Neural progenitor cell (in vitro differentiated cells): Measurements from ENCODE around the gene BRD2. TPM values are rescaled to one million over a fixed set of nuclear protein-coding genes. Genes with fewer than 3 reads are reported as not detected.

Experiments used
- DNase-seq: peaks from one replicate; pipeline ENCODE4 v3.0.0-alpha.2; 2016; ENCODE audit warnings: low spot score
- H2AFZ ChIP-seq: fragments of 200-600 bp; sonication (generic); replicated peaks from 2 replicates; pipeline ENCODE4 v1.6.1; 2016; ENCODE audit warnings: antibody characterized with exemption
- H3F3A ChIP-seq: fragments of 200-600 bp; sonication (generic); 2 replicates; pipeline ENCODE4 v1.6.1; 2016; ENCODE audit warnings: antibody characterized with exemption, low read depth
- H3K27ac ChIP-seq: fragments of 200-600 bp; sonication (generic); 2 replicates; pipeline ENCODE4 v1.5.1; 2016; ENCODE audit warnings: mild to moderate bottlenecking
- H3K27me3 ChIP-seq: fragments of 200-600 bp; sonication (generic); 2 replicates; pipeline ENCODE4 v1.6.1; 2016; ENCODE audit warnings: mild to moderate bottlenecking, moderate library complexity
- H3K36me3 ChIP-seq: fragments of 200-600 bp; sonication (generic); 2 replicates; pipeline ENCODE4 v1.5.1; 2016
- H3K4me1 ChIP-seq: fragments of 200-600 bp; sonication (generic); 2 replicates; pipeline ENCODE4 v1.6.1; 2016; ENCODE audit warnings: mixed run types
- H3K4me2 ChIP-seq: fragments of 200-600 bp; sonication (generic); 2 replicates; pipeline ENCODE4 v1.6.1; 2016
- H3K4me3 ChIP-seq: fragments of 200-600 bp; sonication (generic); 2 replicates; pipeline ENCODE4 v1.5.1; 2016
- H3K79me2 ChIP-seq: fragments of 200-600 bp; sonication (generic); 2 replicates; pipeline ENCODE4 v1.6.1; 2016; ENCODE audit warnings: low read depth
- H3K9ac ChIP-seq: fragments of 200-600 bp; sonication (generic); 2 replicates; pipeline ENCODE4 v1.6.1; 2016
- H3K9me3 ChIP-seq: fragments of 200-600 bp; sonication (generic); 2 replicates; pipeline ENCODE4 v1.5.1; 2016; ENCODE audit warnings: low read depth
- H4K20me1 ChIP-seq: fragments of 200-600 bp; sonication (generic); 2 replicates; pipeline ENCODE4 v1.6.1; 2016; ENCODE audit warnings: low read depth
- H3K27ac Mint-ChIP-seq: 3 replicates; pipeline ENCODE4 v1.8.0; 2021; ENCODE audit warnings: mixed read lengths
- H3K27me3 Mint-ChIP-seq: 2 replicates; pipeline ENCODE4 v1.8.0; 2022; ENCODE audit warnings: low read depth, mild to moderate bottlenecking, inconsistent platforms, moderate library complexity, mixed read lengths; ENCODE audit not compliant: insufficient read depth
- H3K36me3 Mint-ChIP-seq: 3 replicates; pipeline ENCODE4 v1.8.0; 2021; ENCODE audit warnings: mixed read lengths
- H3K4me1 Mint-ChIP-seq: 3 replicates; pipeline ENCODE4 v1.8.0; 2021; ENCODE audit warnings: mixed read lengths
- H3K4me3 Mint-ChIP-seq: 3 replicates; pipeline ENCODE4 v1.8.0; 2021; ENCODE audit warnings: mild to moderate bottlenecking, moderate library complexity, mixed read lengths
- H3K9me3 Mint-ChIP-seq: 3 replicates; pipeline ENCODE4 v1.8.0; 2020; ENCODE audit warnings: mixed read lengths
- CTCF ChIP-seq: fragments of 200-600 bp; sonication (generic); IDR thresholded peaks from 2 replicates; pipeline ENCODE4 v1.5.1; 2017; ENCODE audit warnings: antibody characterized with exemption, mild to moderate bottlenecking
- EZH2 ChIP-seq: fragments of 200-600 bp; sonication (generic); IDR thresholded peaks from 2 replicates; pipeline ENCODE4 v1.6.1; 2017; ENCODE audit warnings: antibody characterized with exemption, mild to moderate bottlenecking, moderate library complexity
- EZH2phosphoT487 ChIP-seq: fragments of 200-600 bp; sonication (generic); IDR thresholded peaks from 2 replicates; pipeline ENCODE4 v1.6.1; 2017; ENCODE audit warnings: antibody characterized with exemption
- total RNA-seq: library from RNA; depleted of rRNA; stranded (reverse); fragments of >200 nt; gene quantifications from 2 replicates; pipeline ENCODE4 v1.2.3, GENCODE V29; 2015; ENCODE audit warnings: low replicate concordance

Gene BRD2
- total RNA-seq, 1 donor from 2014 or later: 202 TPM

- H3K27ac Mint-ChIP-seq: no peak overlapping the region
- no peak for DNase-seq
- Histone ChIP-seq H3K27ac (no peak overlapping the region), H3K9me3 (no peaks in the 10 kb centered on the region), H3K27me3 (no peaks in the 10 kb centered on the region), H3K4me1 (no peaks in the 10 kb centered on the region), H3K4me3 (no peak overlapping the region), H3K4me2 (no peak overlapping the region), H3K9ac (no peak overlapping the region), H3K79me2 (no peaks in the 10 kb centered on the region), H4K20me1 (no peaks in the 10 kb centered on the region), H3F3A (no peaks in the 10 kb centered on the region), H2AFZ (no peak overlapping the region), H3K36me3 (no peaks in the 10 kb centered on the region)
- H3K36me3 Mint-ChIP-seq: no peaks in the 10 kb centered on the region
- no peak overlapping the region for H3K4me3 Mint-ChIP-seq
- H3K27me3 Mint-ChIP-seq: peaks cover 4% of the 10 kb centered on the region
- no peak for TF ChIP-seq EZH2
- TF ChIP-seq CTCF: no peak
- TF ChIP-seq EZH2phosphoT487: no peak
- peaks cover 2% of the 10 kb centered on the region for H3K4me1 Mint-ChIP-seq
- no peaks in the 10 kb centered on the region for H3K9me3 Mint-ChIP-seq
Observed at GRCh38 chr6:33019372-33019771, 51.0 kb downstream of the BRD2 start.

DNA sequence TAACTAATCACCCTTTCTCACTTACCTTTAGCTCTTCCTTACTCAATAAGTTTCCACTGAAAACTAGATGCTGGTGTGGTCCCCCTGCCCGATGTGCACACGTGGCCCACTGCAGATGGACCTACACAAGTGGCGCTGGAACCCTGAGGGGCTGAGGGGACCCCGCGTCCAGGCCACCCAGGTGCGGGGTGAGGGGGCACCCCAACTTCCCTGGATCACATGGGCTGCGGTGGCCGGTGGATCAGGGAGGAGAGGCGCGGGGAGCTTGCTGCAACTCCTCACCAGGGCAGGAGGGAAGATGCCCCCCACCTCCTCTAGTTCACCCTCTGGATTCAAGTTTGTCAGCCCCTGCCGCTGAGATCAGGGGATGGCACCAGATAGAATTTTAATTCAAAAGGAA is 53.5 kb downstream of the BRD2 start:
- Mint-ChIP-seq H3K36me3 (no peaks in the 10 kb centered on the region), H3K27me3 (peaks cover 4% of the 10 kb centered on the region), H3K9me3 (no peaks in the 10 kb centered on the region), H3K4me1 (no peaks in the 10 kb centered on the region), H3K27ac (no peak overlapping the region), H3K4me3 (no peak overlapping the region)
- H3K9ac ChIP-seq: no peak overlapping the region
- no peaks in the 10 kb centered on the region for H3K4me1 ChIP-seq
- H3K79me2 ChIP-seq: no peaks in the 10 kb centered on the region
- H3K4me3 ChIP-seq: no peak overlapping the region
- no peak overlapping the region for H3K4me2 ChIP-seq
- peaks cover 13% of the 10 kb centered on the region for H3K27me3 ChIP-seq
- H4K20me1 ChIP-seq: no peaks in the 10 kb centered on the region
- no peak for TF ChIP-seq EZH2phosphoT487
- H3K9me3 ChIP-seq: no peaks in the 10 kb centered on the region
- no peaks in the 10 kb centered on the region for H3K36me3 ChIP-seq
- H3K27ac ChIP-seq: no peak overlapping the region
- no peak for DNase-seq
- H2AFZ ChIP-seq: no peak overlapping the region
- no peaks in the 10 kb centered on the region for H3F3A ChIP-seq

DNA sequence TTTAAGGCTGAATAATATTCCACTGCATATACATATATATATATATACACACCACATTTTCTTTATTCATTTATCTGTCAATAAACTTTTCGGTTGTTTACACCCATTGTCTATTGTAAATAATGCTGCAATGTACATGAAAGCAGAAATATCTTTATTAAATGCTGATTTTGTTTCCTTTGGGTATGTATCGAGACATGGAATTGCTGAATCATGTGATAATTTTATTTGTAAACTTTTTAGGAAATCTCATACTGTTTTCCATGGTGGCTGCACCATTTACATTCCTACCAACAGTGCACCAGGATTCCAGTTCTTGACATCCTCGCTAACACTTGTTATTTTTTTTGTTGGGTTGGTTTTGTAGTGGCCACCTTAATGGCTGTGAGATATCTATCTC is 55.1 kb downstream of the BRD2 start:
- H3K4me2 ChIP-seq: no peak overlapping the region
- no peaks in the 10 kb centered on the region for H3F3A ChIP-seq
- H3K4me1 ChIP-seq: no peaks in the 10 kb centered on the region
- TF ChIP-seq CTCF: no peak
- H3K9ac ChIP-seq: no peak overlapping the region
- no peaks in the 10 kb centered on the region for H4K20me1 ChIP-seq
- H3K9me3 Mint-ChIP-seq: no peaks in the 10 kb centered on the region
- peaks cover 4% of the 10 kb centered on the region for H3K27me3 Mint-ChIP-seq
- H3K4me3 ChIP-seq: no peak overlapping the region
- no peak overlapping the region for H3K4me3 Mint-ChIP-seq
- no peak for DNase-seq
- H3K27me3 ChIP-seq: peaks cover 17% of the 10 kb centered on the region
- no peak overlapping the region for H2AFZ ChIP-seq
- H3K27ac ChIP-seq: no peak overlapping the region
- no peaks in the 10 kb centered on the region for H3K9me3 ChIP-seq
- H3K27ac Mint-ChIP-seq: no peak overlapping the region
- H3K4me1 Mint-ChIP-seq: no peaks in the 10 kb centered on the region
- no peaks in the 10 kb centered on the region for H3K79me2 ChIP-seq
- no peaks in the 10 kb centered on the region for H3K36me3 Mint-ChIP-seq
- H3K36me3 ChIP-seq: no peaks in the 10 kb centered on the region

DNA sequence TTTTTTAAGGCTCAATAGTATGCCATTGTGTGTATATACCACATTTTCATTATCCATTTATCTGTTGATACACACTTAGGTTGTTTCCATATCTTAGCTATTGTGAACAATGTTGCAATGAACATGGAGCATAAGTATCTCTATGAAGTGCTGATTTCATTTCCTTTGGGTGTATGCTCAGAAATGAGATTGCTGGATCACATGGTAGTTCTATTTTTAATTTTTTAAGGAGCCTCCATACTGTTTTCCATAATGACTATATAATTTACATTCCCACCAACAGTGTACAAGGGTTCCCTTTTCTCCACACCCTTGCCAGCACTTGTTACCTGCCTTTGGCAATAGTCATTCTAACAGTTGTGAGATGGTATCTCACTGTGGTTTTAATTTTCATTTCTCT is 56.1 kb downstream of the BRD2 start:
- Mint-ChIP-seq H3K4me3 (no peak overlapping the region), H3K36me3 (no peaks in the 10 kb centered on the region), H3K4me1 (no peaks in the 10 kb centered on the region), H3K27me3 (peaks cover 4% of the 10 kb centered on the region), H3K27ac (no peak overlapping the region), H3K9me3 (no peaks in the 10 kb centered on the region)
- no peaks in the 10 kb centered on the region for H3K9me3 ChIP-seq
- DNase-seq: no peak
- no peaks in the 10 kb centered on the region for H3K4me1 ChIP-seq
- H3K4me2 ChIP-seq: no peak overlapping the region
- peaks cover 17% of the 10 kb centered on the region for H3K27me3 ChIP-seq
- no peak overlapping the region for H2AFZ ChIP-seq
- H3K4me3 ChIP-seq: no peak overlapping the region
- no peaks in the 10 kb centered on the region for H4K20me1 ChIP-seq
- H3F3A ChIP-seq: no peaks in the 10 kb centered on the region
- no peaks in the 10 kb centered on the region for H3K36me3 ChIP-seq
- H3K79me2 ChIP-seq: no peaks in the 10 kb centered on the region
- H3K27ac ChIP-seq: no peak overlapping the region
- TF ChIP-seq EZH2phosphoT487: no peak
- no peak for TF ChIP-seq EZH2
- no peak for TF ChIP-seq CTCF
- no peak overlapping the region for H3K9ac ChIP-seq
